Transverse colon (tissue), 4 donors: ENCODE measurements around the gene SSTR5. TPM values are rescaled to one million over a fixed set of nuclear protein-coding genes. Genes with fewer than 3 reads are reported as not detected.

Experiments
- DNase-seq: peaks from one replicate; pipeline ENCODE4 v3.0.0-alpha.2; 2019
- H3K27ac ChIP-seq, 4 donors: fragments of 200-600 bp; sonication (generic); 2 replicates each; pipeline ENCODE4 v1.5.1; 2016 to 2018; ENCODE audit warnings: inconsistent platforms in 4 of 4
- H3K27me3 ChIP-seq: fragments of 200-600 bp; sonication (generic); 2 replicates; pipeline ENCODE4 v1.5.1; 2017; ENCODE audit warnings: inconsistent platforms
- H3K36me3 ChIP-seq, 4 donors: fragments of 200-600 bp; sonication (generic); 2 replicates each; pipeline ENCODE4 v1.5.1; 2017 to 2019; ENCODE audit warnings: inconsistent platforms in 4 of 4
- H3K4me1 ChIP-seq, 4 donors: fragments of 200-600 bp; sonication (generic); 2 replicates each; pipeline ENCODE4 v1.5.1; 2017 to 2020; ENCODE audit warnings: inconsistent platforms in 4 of 4
- H3K4me3 ChIP-seq, 4 donors: fragments of 200-600 bp; sonication (generic); 1 replicate in 1 of 4; 2 replicates in 3 of 4; pipeline versions ENCODE4 v1.5.1 to v1.6.1; 2017 to 2019; ENCODE audit warnings: inconsistent platforms in 4 of 4
- H3K9me3 ChIP-seq, 2 donors: fragments of 200-600 bp; sonication (generic); 2 replicates each; pipeline ENCODE4 v1.5.1; 2017 to 2019; ENCODE audit warnings: inconsistent platforms in 2 of 2
- EP300 ChIP-seq: sonication (generic); formaldehyde crosslinking; IDR thresholded peaks from one replicate; pipeline ENCODE4 v1.6.1; 2017; ENCODE audit warnings: antibody characterized with exemption, low read depth
- POLR2A ChIP-seq: fragments of 450-650 bp; IDR thresholded peaks from one replicate; pipeline ENCODE4 v1.6.1; 2016; ENCODE audit warnings: antibody characterized with exemption, mild to moderate bottlenecking, moderate library complexity
- POLR2AphosphoS5 ChIP-seq, 3 donors: sonication (generic); formaldehyde crosslinking; IDR thresholded peaks; one replicate each; pipeline ENCODE4 v1.6.1; 2016; ENCODE audit warnings: antibody characterized with exemption in 3 of 3
- WGBS, 2 donors: methylation state at CpG; one replicate each; pipeline ENCODE4 v1.1.5; 2018; ENCODE audit warnings: low coverage in 1 of 2; 5-methylcytosine and 5-hydroxymethylcytosine counted together
- in situ Hi-C, 4 donors: fragments of 200-750 bp; cut with MboI; loops; one replicate each; pipeline versions ENCODE4 v1.15.0 to v1.15.1; 2017; ENCODE audit warnings: low sequenced_read_pairs in 3 of 4, low pct_ligation_motif_present in 1 of 4, low pct_unique_long_range_greater_than_20kb in 1 of 4
- intact Hi-C: fragments of 100-400 bp; cut with DNase I; formaldehyde crosslinking; loops from one replicate; pipeline ENCODE4 v1.15.1; 2023; ENCODE audit warnings: low total_unique reads
- total RNA-seq, 4 donors: library from RNA; depleted of rRNA; stranded (reverse); fragments of >200 nt; gene quantifications; one replicate each; pipeline ENCODE4 v1.1.0, GENCODE V29; 2016
- TF ChIP-seq, protein P1 (sequence below), 5 experiments: fragments of 200-600 bp in 3 of 5; fragments of 450-650 bp in 2 of 5; sonication (generic) in 3 of 5; IDR thresholded peaks; 1 replicate in 2 of 5; 2 replicates in 3 of 5; pipeline ENCODE4 v1.5.1; 2016 to 2017; ENCODE audit warnings: antibody characterized with exemption in 5 of 5, inconsistent platforms in 3 of 5, mild to moderate bottlenecking in 2 of 5, moderate library complexity in 1 of 5

Gene SSTR5
- total RNA-seq, 4 donors from 2014 or later, result not detected

DNA sequence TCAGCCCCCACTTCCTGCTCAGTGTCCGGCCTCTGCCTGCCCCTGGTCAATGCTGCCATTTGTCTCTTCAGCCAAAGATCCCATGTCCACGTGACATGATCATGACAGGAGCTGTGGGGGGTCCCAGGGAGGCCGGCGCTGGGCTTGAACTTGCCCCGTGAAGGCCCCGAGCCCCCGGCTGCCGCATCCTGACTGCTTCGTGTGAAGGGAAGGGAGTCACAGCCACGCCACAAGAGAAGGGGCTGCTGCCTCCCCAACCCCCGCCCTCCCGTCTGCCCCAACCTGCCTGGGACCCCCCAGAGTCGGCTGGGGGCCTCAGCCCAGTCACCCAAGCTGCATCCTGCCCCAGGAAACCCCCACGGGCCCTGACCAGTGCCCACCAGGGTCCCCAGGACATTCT lies 14.3 kb upstream of the SSTR5 start:
- 72% methylated on average over 13 of the region's 14 CpGs; no CpG with 5 or more reads in 1 of the 2 donors for WGBS, 2 donors
- no peak for DNase-seq
- no peak overlapping the region for H3K27ac ChIP-seq
- H3K4me1 ChIP-seq, result peaks cover 0 to 4% (median 0%) of the 10 kb centered on the region in 4 donors
- in situ Hi-C loops, result loop anchor here in 2 of 4 donors (25.0 kb wide), 1 partner anchor 246 kb away; the partner anchor contains the start of gene GNG13 (in 2 of the 2)
- H3K27me3 ChIP-seq, result peaks cover 37% of the 10 kb centered on the region
- TF ChIP-seq POLR2AphosphoS5 (IDR thresholded peaks at IDR 0.05), result no peak
- TF ChIP-seq POLR2A, result no peak
- TF ChIP-seq EP300, result no peak
- TF ChIP-seq, protein P1, sequence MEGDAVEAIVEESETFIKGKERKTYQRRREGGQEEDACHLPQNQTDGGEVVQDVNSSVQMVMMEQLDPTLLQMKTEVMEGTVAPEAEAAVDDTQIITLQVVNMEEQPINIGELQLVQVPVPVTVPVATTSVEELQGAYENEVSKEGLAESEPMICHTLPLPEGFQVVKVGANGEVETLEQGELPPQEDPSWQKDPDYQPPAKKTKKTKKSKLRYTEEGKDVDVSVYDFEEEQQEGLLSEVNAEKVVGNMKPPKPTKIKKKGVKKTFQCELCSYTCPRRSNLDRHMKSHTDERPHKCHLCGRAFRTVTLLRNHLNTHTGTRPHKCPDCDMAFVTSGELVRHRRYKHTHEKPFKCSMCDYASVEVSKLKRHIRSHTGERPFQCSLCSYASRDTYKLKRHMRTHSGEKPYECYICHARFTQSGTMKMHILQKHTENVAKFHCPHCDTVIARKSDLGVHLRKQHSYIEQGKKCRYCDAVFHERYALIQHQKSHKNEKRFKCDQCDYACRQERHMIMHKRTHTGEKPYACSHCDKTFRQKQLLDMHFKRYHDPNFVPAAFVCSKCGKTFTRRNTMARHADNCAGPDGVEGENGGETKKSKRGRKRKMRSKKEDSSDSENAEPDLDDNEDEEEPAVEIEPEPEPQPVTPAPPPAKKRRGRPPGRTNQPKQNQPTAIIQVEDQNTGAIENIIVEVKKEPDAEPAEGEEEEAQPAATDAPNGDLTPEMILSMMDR (IDR thresholded peaks at IDR 0.05), result no peak
- no peak overlapping the region for H3K4me3 ChIP-seq
- intact Hi-C loops, result loop anchor here (5.0 kb wide), 1 partner anchor 251 kb away; no protein-coding TSS in a partner anchor
- no peaks in the 10 kb centered on the region for H3K9me3 ChIP-seq
- no peaks in the 10 kb centered on the region for H3K36me3 ChIP-seq

DNA sequence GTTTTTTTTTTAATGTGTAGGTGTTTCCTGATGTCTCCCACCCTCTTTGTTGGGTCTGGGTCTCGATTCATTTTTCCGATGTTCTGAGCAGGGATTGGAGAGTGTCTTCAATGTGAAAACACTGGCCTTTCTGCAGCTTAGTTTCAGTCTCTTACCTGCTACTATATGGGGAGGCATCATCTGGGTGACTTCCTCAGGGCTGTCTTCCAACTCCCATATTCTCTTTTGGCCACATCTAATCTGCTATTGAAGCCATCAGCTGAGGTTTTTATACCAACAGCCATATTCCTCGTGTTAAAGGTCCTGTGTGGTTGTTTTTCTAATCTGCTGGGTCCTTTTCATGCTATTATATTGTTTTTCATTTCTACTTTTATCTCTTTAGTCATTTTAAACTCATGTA lies 13.2 kb upstream of the SSTR5 start:
- Histone ChIP-seq H3K4me1 (peaks cover 0 to 4% (median 0%) of the 10 kb centered on the region in 4 donors), H3K9me3 (no peaks in the 10 kb centered on the region), H3K27ac (no peak overlapping the region), H3K36me3 (no peaks in the 10 kb centered on the region), H3K4me3 (no peak overlapping the region), H3K27me3 (peaks cover 30% of the 10 kb centered on the region)
- in situ Hi-C loops (loop anchor here in 2 of 4 donors (25.0 kb wide), 1 partner anchor 247 kb away; the partner anchor contains the start of gene GNG13 (in 2 of the 2)), intact Hi-C loops (loop anchor here (5.0 kb wide), 1 partner anchor 252 kb away; no protein-coding TSS in a partner anchor)
- 59 to 76% methylated on average over 2 to 3 of the region's 3 CpGs for WGBS, 2 donors
- no peak for DNase-seq
- TF ChIP-seq EP300 (no peak), POLR2A (no peak), POLR2AphosphoS5 (IDR thresholded peaks at IDR 0.05) (no peak)
- TF ChIP-seq, protein P1 (IDR thresholded peaks at IDR 0.05), result no peak

DNA sequence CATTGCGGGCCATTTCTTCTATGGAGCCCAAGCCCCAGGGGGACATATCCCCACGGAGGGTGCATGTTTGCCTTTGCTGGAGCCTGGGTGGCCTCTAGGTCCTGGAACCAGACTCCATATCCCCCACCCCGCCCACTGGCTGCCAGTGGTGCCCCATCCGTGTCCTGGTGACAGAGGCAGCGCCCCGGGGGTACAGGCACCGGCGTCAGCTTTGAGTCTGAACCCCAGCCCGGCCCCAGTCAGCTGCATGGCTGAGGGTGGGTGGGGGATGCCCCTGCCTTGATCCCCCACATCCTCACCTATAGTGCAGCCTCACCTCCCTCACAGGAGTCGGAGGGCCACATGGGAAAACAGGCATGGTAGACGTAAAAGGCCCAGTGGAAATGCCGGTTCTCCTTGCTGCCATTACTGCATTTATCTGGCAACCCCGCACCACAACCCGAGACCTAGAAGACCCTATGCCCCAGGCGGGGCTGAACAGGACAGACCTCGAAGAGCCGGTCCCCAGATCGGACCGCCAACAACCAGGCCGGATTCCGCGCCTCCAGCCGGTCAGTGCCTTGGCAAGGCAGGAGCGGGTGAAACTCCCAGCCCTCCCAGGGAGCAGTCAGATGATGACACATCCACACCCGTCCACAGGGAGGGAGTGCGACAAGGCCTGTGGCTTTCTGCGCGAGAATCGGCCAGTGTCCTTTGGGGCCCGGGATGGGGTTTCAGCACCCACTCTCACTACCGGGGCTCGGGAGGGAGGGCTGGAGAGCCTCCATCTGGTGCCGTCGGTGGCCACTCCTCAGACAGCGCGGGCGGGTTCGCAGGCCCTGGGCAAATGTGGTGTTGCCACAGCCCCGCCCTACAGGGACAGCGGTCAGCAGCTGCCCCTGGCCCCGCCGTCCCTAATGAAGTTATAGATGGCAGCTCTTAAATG lies 11.9 kb upstream of the SSTR5 start:
- 72% methylated on average over 42 of the region's 42 CpGs; no CpG with 5 or more reads in 1 of the 2 donors for WGBS, 2 donors
- in situ Hi-C loops, result loop anchor here in 2 of 4 donors (25.0 kb wide), 1 partner anchor 248 kb away; the partner anchor contains the start of gene GNG13 (in 2 of the 2)

More for the DNA sequence above, 11.9 kb upstream of the SSTR5 start:
- Histone ChIP-seq H3K4me3 (no peak overlapping the region), H3K9me3 (no peaks in the 10 kb centered on the region), H3K27me3 (peaks cover 35% of the 10 kb centered on the region), H3K4me1 (no peaks in the 10 kb centered on the region), H3K27ac (no peak overlapping the region), H3K36me3 (no peaks in the 10 kb centered on the region)
- intact Hi-C loops, result no loop called here
- no peak for DNase-seq
- TF ChIP-seq, protein P1 (IDR thresholded peaks at IDR 0.05), result no peak
- TF ChIP-seq POLR2A (no peak), EP300 (no peak), POLR2AphosphoS5 (IDR thresholded peaks at IDR 0.05) (no peak)
